Stimulated activated CD4-positive, alpha-beta T cell treated with anti-CD3 and anti-CD28 coated beads, Interleukin-1b, Interleukin-23, amount 100 ng/mL, for 24 hours (primary cell): ENCODE data around the gene SLC39A1.

Source experiments
- DNase-seq, 4 experiments: peaks; one replicate each; pipeline ENCODE4 v3.0.0-alpha.2; 2020; ENCODE audit warnings: low read depth in 4 of 4, low spot score in 1 of 4

The SLC39A1 gene

GRCh38 chr1:153953859-153954365 is 9.4 kb downstream of the SLC39A1 start:
- DNase-seq = no peak

GRCh38 chr1:153951801-153952200 is 11.5 kb downstream of the SLC39A1 start:
- no peak for DNase-seq

DNA sequence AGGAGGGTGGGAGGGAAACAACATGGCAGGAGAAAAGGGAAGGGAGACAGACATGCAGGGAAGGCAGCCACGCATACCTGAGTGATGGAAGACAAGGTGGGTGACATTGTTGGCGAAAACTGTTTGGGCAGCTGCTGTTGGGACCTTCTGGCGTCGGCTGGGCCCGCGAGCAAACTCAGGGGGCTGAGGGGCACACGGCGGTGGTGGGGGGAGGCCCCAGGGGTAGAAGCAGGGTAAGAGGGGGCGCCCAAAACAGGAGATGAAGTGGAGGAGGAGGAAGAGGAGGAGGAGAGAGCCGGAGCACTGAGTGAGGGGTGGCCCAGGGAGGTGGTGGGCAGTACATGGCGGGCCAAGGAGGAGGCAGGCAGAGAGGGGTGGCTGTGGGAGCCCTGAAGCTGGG is 12.2 kb downstream of the SLC39A1 start:
- no peak for DNase-seq

DNA sequence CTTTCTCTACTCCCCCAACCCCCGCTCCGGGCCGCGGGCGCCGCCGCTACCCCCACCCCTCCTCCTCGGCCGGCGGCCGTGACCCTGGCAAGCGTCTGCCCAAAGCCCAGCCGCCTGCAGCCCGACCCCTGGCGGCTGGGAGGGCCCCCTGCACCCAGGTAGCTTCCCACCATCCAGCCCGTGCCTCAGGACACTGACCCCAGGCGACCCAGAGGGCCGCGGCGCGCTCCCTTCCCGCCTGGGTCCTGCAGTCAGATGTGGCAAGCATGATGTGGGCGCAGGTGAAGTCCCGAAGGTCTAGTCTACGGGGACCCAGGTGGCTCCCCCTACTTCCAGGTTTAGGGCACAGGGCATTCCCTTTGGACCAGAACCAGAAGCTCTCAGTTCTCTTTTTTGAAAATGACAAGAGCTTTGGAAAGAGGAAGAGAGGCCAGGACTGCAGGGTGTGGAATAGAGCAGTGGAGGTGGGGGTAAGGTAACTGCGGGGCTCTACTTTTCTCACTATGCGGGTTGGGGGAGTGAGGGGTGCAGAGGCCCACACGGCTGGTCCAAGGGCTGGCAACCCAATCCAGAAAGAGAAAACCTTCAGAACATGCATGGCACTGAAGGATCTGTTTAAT is 16.6 kb downstream of the SLC39A1 start, which contains the start of gene DENND4B:
Gene DENND4B, minus strand, starts transcription at position 97 of the 620 bp plus-strand sequence. CDS start 2,344 bp downstream, outside the sequence.
- DNase-seq = peak; percentile 35 to 69 (median 55)

DNA sequence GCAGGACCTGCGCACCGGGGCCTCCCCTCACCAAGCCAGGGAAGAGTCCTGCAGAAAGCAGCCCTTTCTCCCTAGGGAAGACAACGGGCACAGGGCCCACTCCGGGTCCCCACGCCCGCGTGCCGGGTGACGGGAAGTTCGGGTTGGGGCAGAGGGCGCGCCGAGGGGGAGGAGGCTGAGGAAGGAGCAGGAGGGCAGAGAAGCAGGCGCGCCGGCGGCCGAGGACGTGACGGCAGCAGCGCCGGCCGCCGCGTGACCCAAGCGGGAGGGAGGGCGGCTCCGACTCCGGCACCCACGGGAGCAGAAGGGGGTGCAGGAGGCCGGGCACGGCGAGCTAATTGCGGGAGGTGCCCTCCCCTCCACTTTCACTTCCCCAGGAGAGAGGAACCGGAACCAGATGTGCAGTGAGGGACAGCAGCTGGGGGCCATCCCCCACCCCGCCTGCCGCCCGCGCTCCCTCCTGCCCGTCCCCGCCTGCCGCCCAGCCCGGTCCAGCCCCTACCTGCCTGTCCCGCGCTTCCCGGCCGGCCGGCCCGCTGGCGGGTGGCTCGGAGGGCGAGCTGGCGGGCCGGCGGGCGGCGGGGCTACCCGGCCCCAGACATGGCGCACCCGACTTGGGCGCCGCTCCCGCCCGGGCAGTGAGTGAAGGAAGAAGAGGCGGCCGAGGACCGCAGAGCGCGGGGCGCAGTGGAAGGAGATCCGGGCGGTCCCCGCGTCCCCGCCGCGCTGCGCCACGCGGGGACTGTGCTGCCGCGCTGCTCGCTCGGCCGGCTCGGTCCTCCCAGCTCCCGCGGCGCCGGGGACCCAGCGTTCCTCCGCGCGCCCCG is 17.3 kb downstream of the SLC39A1 start:
- DNase-seq = peak in 3 of 4 experiments; percentile 36 to 66 (median 53)

DNA sequence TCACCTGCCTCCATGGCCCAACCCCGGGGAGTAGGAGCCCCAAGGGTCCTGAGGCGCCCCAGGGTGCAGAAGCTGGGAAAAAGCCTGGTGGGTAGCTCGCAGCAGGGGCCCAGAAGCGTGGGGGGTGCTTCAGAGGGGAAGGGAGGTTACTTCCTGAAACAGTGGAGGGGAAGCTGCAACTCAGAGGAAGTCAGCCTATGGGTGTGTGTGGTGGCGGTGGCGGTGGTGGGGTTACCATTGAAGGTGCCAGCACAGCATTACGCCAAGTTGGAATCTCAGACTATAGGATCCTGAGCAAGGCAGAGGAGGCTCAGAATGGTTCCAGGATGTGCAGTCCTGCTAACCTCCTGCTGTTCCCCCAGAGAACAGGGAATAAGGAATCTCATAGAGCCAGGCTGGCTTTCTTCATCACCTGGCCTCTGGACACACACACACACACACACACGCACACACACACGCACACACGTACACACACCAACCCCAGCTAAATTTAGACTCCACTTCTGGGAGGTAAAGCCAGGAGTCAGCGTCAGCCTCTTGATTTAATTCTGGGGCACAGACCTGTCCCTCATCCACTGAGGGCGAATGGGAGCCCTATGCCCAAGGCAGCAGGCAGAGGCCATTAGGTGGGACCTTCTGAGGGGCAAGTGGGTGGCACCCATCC is 18.1 kb downstream of the SLC39A1 start:
- DNase-seq = peak in 3 of 4 experiments; percentile 33 to 68 (median 51)

DNA sequence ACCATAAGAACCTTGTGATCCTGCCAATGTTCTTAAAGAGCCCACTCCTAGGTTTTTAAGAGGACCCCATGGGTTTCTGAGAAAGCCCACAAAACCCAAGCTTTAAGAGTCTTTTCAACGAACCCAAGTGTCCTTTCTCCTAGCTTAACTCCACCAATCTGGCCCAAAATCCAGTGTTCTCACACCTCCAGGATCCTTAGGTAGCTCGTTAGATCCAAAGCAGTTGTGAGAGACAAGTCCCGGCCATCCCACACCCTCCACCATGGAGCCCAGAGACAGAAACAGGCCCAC is 18.6 kb downstream of the SLC39A1 start:
- DNase-seq = no peak

- DNase-seq = no peak
Observed at GRCh38 chr1:153944005-153944826, 19.1 kb downstream of the SLC39A1 start.

GRCh38 chr1:153942766-153943549 is 20.4 kb downstream of the SLC39A1 start:
- DNase-seq = no peak

GRCh38 chr1:153941826-153942725 is 21.3 kb downstream of the SLC39A1 start:
- DNase-seq = no peak

- DNase-seq = no peak
Observed at GRCh38 chr1:153940756-153941155, 22.6 kb downstream of the SLC39A1 start.

DNA sequence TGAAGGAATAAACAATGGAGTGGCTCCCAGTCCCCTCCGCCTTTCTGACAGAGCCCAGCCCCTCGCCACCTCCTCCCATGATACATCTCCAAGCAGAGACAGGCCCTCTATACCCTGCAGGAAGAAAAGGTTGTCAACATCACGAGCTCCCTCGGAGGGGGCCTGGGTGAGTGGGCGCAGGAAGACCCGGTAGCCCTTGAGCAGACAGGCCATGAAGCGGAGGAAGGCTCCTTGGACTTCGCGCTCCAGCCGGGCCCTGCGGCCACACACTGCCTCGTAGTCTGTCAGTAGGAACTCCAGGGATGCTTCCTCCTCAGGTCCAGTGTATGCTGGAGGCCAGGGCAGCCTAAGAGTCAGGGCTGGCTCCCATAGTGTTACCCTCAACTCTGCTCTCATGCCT is 23.9 kb downstream of the SLC39A1 start:
- DNase-seq = no peak

- DNase-seq = no peak
Observed at GRCh38 chr1:153938996-153939395, 24.3 kb downstream of the SLC39A1 start.

GRCh38 chr1:153937331-153937730 is 26.0 kb downstream of the SLC39A1 start:
- no peak for DNase-seq

GRCh38 chr1:153936011-153936802 is 27.1 kb downstream of the SLC39A1 start:
- DNase-seq = no peak

- no peak for DNase-seq
Observed at GRCh38 chr1:153934746-153935145, 28.6 kb downstream of the SLC39A1 start.

DNA sequence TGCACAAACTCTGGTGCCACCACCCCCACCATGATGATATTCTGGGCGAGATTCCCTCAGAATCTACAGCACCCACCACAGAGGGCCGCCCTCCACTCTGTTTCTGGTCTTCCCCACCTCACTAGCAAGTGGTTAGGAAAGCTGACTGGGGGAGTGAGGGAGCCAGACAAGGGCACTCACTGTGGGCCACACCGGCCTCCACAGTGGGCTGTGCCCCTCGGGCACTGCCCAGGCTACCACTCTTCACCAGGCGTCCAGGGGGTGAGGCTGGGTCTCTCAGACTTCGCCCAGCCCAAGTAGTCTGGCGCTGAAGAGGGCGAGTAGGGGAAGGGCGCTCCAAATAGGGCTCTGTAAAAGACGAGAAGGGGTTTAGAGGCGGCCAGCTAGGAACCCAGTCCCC is 29.4 kb downstream of the SLC39A1 start:
- no peak for DNase-seq

GRCh38 chr1:153933430-153933829 is 29.9 kb downstream of the SLC39A1 start:
- no peak for DNase-seq
